Measurements from ENCODE around the gene NECTIN1.

The NECTIN1 gene

GRCh38 chr11:119685111-119685746, 43.8 kb downstream of the NECTIN1 start:
- Histone ChIP-seq H3K9me3 (ENCODE audit: control insufficient read depth, low read depth, low read length) (no peaks in the 10 kb centered on the region), H3K27me3 (ENCODE audit: control insufficient read depth, insufficient read depth, low read length) (no peaks in the 10 kb centered on the region), H3K4me1 (ENCODE audit: control insufficient read depth, low read depth, low read length) (peaks cover 33% of the 10 kb centered on the region), H3K27ac (ENCODE audit: low read length) (no peak overlapping the region), H3K4me3 (ENCODE audit: low read length) (no peak overlapping the region), H3K9ac (ENCODE audit: low read length) (no peak overlapping the region), H3K36me3 (ENCODE audit: control insufficient read depth, low read depth, low read length) (no peaks in the 10 kb centered on the region)

DNA sequence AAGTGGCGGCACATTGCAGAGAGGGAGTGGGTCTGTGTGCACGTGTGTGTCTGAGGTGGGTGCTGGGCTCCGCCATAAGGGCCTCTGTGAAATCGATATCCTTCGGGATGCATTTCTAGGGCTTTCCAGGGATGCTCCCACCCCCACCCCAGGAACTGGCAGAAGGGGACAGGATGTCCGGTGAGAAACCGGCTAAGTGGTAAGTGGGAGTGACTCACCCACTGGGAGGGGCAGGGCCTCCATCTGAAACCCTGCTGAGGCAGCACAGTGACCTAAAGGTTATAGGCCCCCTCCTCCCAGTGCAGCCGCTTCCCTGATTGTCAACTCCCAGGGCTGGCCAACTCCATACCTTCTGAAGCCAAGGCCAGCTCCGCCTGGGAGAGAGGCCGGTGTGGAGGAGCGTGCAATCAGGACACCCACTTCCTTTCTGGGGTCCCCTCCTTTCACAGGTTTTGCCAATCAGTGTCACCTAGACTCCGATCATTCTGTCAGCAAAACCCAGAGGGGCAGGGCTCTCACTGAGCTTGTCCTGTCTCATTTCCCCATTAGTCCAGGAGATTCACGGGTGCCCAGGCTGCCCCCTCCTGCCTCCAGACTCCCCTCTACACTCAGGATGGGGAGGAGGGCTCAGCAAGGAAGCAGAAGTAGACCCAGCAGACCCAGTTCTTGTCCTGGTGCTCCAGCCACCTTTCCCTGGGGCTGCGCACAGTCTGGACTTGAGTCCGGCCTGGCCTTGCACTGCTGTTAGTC, 44.5 kb downstream of the NECTIN1 start:
- H3K27me3 ChIP-seq (ENCODE audit: control insufficient read depth, insufficient read depth, low read length), result no peaks in the 10 kb centered on the region
- H3K4me3 ChIP-seq (ENCODE audit: low read length), result no peak overlapping the region
- peaks cover 33% of the 10 kb centered on the region for H3K4me1 ChIP-seq (ENCODE audit: control insufficient read depth, low read depth, low read length)
- H3K9ac ChIP-seq (ENCODE audit: low read length), result no peak overlapping the region
- no peak overlapping the region for H3K27ac ChIP-seq (ENCODE audit: low read length)
- H3K36me3 ChIP-seq (ENCODE audit: control insufficient read depth, low read depth, low read length), result no peaks in the 10 kb centered on the region
- no peaks in the 10 kb centered on the region for H3K9me3 ChIP-seq (ENCODE audit: control insufficient read depth, low read depth, low read length)

DNA sequence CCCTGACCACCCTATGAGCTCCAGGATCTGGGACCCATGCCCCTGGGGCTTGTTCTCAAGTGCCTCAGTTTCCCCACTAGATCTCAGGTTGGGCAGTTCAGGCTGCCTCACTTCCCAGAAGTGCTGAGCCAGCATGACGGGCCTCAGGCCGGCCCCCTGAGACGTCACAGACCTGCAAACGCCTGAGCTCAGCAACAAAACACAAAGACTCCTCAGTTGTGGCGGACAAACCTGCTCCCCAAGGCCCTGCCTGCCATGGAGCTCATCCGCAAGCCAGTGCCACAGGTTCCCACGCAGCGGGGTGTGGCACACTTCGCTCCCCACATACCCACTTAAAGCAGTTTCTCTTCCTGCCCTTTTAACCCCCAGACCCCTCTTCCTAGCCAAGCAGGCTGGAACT, 45.2 kb downstream of the NECTIN1 start:
- Histone ChIP-seq H3K4me1 (ENCODE audit: control insufficient read depth, low read depth, low read length) (peaks cover 33% of the 10 kb centered on the region), H3K9ac (ENCODE audit: low read length) (no peak overlapping the region)

GRCh38 chr11:119681361-119681910, 47.6 kb downstream of the NECTIN1 start:
- Histone ChIP-seq H3K27ac (ENCODE audit: low read length) (no peak overlapping the region), H3K27me3 (ENCODE audit: control insufficient read depth, insufficient read depth, low read length) (no peaks in the 10 kb centered on the region), H3K36me3 (ENCODE audit: control insufficient read depth, low read depth, low read length) (peaks cover 16% of the 10 kb centered on the region), H3K9ac (ENCODE audit: low read length) (no peak overlapping the region), H3K4me1 (ENCODE audit: control insufficient read depth, low read depth, low read length) (peaks cover 12% of the 10 kb centered on the region), H3K4me3 (ENCODE audit: low read length) (no peak overlapping the region), H3K9me3 (ENCODE audit: control insufficient read depth, low read depth, low read length) (no peaks in the 10 kb centered on the region)

More for the DNA sequence above, 45.2 kb downstream of the NECTIN1 start:
- Histone ChIP-seq H3K27me3 (ENCODE audit: control insufficient read depth, insufficient read depth, low read length) (no peaks in the 10 kb centered on the region), H3K36me3 (ENCODE audit: control insufficient read depth, low read depth, low read length) (no peaks in the 10 kb centered on the region), H3K9me3 (ENCODE audit: control insufficient read depth, low read depth, low read length) (no peaks in the 10 kb centered on the region), H3K4me3 (ENCODE audit: low read length) (no peak overlapping the region), H3K27ac (ENCODE audit: low read length) (no peak overlapping the region)

DNA sequence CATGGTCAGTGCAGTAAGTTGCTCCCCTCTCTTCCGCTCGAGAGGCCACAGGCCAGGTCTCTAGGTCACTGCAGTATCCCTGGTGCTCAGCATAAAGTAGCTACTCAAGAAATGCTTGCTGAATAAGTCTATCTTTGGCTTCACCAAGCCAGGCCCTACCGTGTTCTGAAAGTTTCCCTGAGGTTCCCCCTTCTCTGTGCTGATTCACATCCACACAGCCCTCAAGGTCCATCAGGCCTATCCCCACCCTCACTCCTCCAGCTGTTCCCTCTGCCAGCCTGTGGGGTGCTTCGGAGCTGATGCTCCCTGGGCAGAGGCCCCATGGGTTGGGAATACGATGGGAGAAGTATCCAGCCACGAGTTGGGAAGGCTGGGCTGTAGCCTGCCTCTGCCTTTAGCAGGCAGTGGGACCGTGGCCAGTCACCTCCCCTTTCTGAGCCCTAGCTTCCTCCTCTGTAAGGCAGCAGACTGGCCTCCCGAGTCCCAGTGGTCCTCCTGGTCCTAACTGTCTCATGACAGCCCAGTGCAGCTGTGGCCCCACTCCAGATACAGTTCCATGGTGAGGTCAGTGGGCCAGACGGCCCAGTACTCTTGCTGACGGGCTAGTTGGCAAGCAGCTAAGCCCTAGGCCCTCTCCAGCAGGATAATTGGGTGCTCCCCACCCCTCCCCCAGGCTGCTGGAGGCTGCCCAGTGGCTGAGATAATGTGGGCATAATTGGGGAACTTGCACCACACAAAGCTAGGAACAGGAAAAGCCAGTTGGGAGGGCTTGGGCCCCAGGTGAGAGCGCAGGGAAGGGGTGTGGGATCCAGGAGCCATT, 48.2 kb downstream of the NECTIN1 start:
- Histone ChIP-seq H3K36me3 (ENCODE audit: control insufficient read depth, low read depth, low read length) (peaks cover 17% of the 10 kb centered on the region), H3K27me3 (ENCODE audit: control insufficient read depth, insufficient read depth, low read length) (no peaks in the 10 kb centered on the region), H3K9ac (ENCODE audit: low read length) (no peak overlapping the region), H3K4me3 (ENCODE audit: low read length) (no peak overlapping the region), H3K9me3 (ENCODE audit: control insufficient read depth, low read depth, low read length) (no peaks in the 10 kb centered on the region), H3K27ac (ENCODE audit: low read length) (no peak overlapping the region), H3K4me1 (ENCODE audit: control insufficient read depth, low read depth, low read length) (peaks cover 10% of the 10 kb centered on the region)

GRCh38 chr11:119679346-119679745, 49.7 kb downstream of the NECTIN1 start:
- no peak overlapping the region for H3K9ac ChIP-seq (ENCODE audit: low read length)
- H3K4me1 ChIP-seq (ENCODE audit: control insufficient read depth, low read depth, low read length), result peaks cover 4% of the 10 kb centered on the region
- H3K27me3 ChIP-seq (ENCODE audit: control insufficient read depth, insufficient read depth, low read length), result no peaks in the 10 kb centered on the region
- no peak overlapping the region for H3K27ac ChIP-seq (ENCODE audit: low read length)
- H3K9me3 ChIP-seq (ENCODE audit: control insufficient read depth, low read depth, low read length), result no peaks in the 10 kb centered on the region
- H3K36me3 ChIP-seq (ENCODE audit: control insufficient read depth, low read depth, low read length), result peaks cover 29% of the 10 kb centered on the region
- H3K4me3 ChIP-seq (ENCODE audit: low read length), result no peak overlapping the region

DNA sequence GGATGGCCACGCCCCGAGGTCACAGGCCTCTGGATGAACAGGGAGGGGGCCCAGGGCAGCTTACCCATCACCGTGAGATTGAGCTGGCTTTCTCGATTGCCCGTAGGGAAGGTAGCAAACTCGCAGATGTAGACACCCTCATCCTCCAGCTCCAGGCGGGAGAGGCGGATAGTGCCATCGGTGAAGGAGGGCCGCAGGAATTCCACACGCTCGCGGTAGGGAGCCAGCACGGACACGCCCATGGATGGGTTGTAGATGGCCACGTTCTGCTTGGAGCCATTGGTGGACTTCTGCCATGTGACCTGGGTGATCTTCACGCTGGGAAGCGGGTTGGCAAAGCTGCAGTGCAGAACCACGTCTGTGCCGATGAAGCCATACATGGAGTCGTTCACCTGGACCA, 50.6 kb downstream of the NECTIN1 start:
- H3K9me3 ChIP-seq (ENCODE audit: control insufficient read depth, low read depth, low read length), result no peaks in the 10 kb centered on the region
- H3K27me3 ChIP-seq (ENCODE audit: control insufficient read depth, insufficient read depth, low read length), result no peaks in the 10 kb centered on the region
- no peak overlapping the region for H3K27ac ChIP-seq (ENCODE audit: low read length)
- H3K4me1 ChIP-seq (ENCODE audit: control insufficient read depth, low read depth, low read length), result no peaks in the 10 kb centered on the region
- H3K36me3 ChIP-seq (ENCODE audit: control insufficient read depth, low read depth, low read length), result peaks cover 39% of the 10 kb centered on the region
- no peak overlapping the region for H3K4me3 ChIP-seq (ENCODE audit: low read length)
- no peak overlapping the region for H3K9ac ChIP-seq (ENCODE audit: low read length)

- no peaks in the 10 kb centered on the region for H3K4me1 ChIP-seq (ENCODE audit: control insufficient read depth, low read depth, low read length)
- peaks cover 40% of the 10 kb centered on the region for H3K36me3 ChIP-seq (ENCODE audit: control insufficient read depth, low read depth, low read length)
- no peaks in the 10 kb centered on the region for H3K27me3 ChIP-seq (ENCODE audit: control insufficient read depth, insufficient read depth, low read length)
- H3K4me3 ChIP-seq (ENCODE audit: low read length), result no peak overlapping the region
- H3K27ac ChIP-seq (ENCODE audit: low read length), result no peak overlapping the region
- no peaks in the 10 kb centered on the region for H3K9me3 ChIP-seq (ENCODE audit: control insufficient read depth, low read depth, low read length)
- H3K9ac ChIP-seq (ENCODE audit: low read length), result no peak overlapping the region
These were observed 51.2 kb downstream of the NECTIN1 start for GRCh38 chr11:119677840-119678239.

DNA sequence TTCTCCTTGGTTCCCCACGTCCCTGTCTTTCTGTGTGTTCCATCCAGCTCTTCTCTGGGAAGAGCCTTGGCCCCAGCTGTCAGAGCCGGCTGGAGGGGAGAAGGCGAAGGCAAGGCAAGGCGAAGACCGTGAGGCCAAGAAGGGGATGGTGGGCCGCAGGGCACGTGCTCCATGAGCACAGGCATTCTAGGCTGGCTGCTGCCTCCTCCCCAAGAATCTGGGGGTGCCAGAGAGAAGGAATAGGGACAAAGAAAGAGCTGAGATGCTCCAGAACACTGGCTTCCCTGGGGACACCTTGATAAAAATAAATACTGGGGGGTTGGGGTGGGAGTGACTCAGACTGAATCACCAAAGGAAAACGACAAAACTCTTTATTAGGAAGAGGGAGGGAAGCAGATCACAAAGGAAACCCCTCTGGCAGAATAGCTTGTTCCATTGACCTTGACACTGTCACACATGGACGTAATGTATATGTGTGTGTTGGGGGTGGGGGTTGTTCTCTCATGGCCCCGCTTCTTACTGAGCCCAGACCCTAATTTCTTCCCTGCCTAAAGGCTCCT, 52.5 kb downstream of the NECTIN1 start:
- no peaks in the 10 kb centered on the region for H3K4me1 ChIP-seq (ENCODE audit: control insufficient read depth, low read depth, low read length)
- H3K27me3 ChIP-seq (ENCODE audit: control insufficient read depth, insufficient read depth, low read length), result no peaks in the 10 kb centered on the region
- H3K9me3 ChIP-seq (ENCODE audit: control insufficient read depth, low read depth, low read length), result no peaks in the 10 kb centered on the region
- H3K9ac ChIP-seq (ENCODE audit: low read length), result no peak overlapping the region
- no peak overlapping the region for H3K4me3 ChIP-seq (ENCODE audit: low read length)
- no peak overlapping the region for H3K27ac ChIP-seq (ENCODE audit: low read length)
- H3K36me3 ChIP-seq (ENCODE audit: control insufficient read depth, low read depth, low read length), result peaks cover 40% of the 10 kb centered on the region

DNA sequence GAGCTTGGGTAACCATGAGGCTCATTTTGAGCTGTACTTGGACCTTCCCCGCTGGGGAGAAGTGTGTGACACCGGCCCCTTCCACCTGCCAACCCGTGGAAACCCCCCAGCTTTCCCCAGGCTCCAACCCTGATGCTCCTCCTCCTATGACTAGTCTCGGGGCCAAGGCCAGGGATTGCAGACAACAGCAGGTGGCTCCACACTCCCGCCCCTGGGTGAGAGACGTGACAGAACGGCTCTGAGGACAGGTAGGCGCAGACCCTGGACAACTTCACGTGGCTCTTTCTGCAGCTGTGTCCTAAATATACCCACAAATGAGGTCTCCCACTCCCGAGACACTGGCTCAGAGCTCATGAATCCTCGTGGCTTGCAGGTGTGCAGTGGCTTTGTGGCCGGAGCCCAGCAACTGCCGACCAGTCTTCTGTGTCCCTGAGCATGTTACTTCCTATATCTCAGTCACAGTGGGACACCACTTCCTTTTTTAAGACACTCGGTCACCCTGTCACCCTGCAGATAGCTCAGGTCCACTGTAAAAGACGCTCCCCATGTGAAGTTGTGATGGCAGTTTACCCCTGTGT, 55.2 kb downstream of the NECTIN1 start:
- Histone ChIP-seq H3K9me3 (ENCODE audit: control insufficient read depth, low read depth, low read length) (no peaks in the 10 kb centered on the region), H3K27ac (ENCODE audit: low read length) (no peak overlapping the region), H3K9ac (ENCODE audit: low read length) (no peak overlapping the region), H3K4me1 (ENCODE audit: control insufficient read depth, low read depth, low read length) (no peaks in the 10 kb centered on the region), H3K27me3 (ENCODE audit: control insufficient read depth, insufficient read depth, low read length) (no peaks in the 10 kb centered on the region), H3K4me3 (ENCODE audit: low read length) (no peak overlapping the region), H3K36me3 (ENCODE audit: control insufficient read depth, low read depth, low read length) (peaks cover 40% of the 10 kb centered on the region)
